Right lobe of liver (tissue), 6 donors: ENCODE results near the gene C3orf18. TPM values are rescaled to one million over a fixed set of nuclear protein-coding genes. Genes with fewer than 3 reads are reported as not detected.

ENCODE experiments used
- ATAC-seq, 4 donors: fragments of 200-7000 bp; cut with Tn5 transposase; one replicate each; pipeline ENCODE4 v1.9.1; 2020; ENCODE audit warnings: mild to moderate bottlenecking in 4 of 4, moderate library complexity in 4 of 4
- DNase-seq, 3 donors: peaks; one replicate each; pipeline ENCODE4 v3.0.0-alpha.2; 2020
- H3K27ac ChIP-seq, 3 donors: fragments of 200-600 bp; one replicate each; pipeline ENCODE4 v1.8.0; 2022
- H3K27me3 ChIP-seq, 2 donors: fragments of 200-600 bp; one replicate each; pipeline ENCODE4 v1.8.0; 2022
- H3K36me3 ChIP-seq, 4 donors: fragments of 200-600 bp; sonication (generic) in 1 of 4; one replicate each; pipeline versions ENCODE4 v1.5.1 to v1.8.0; 2017 to 2022; ENCODE audit warnings: control low read depth in 1 of 4
- H3K4me1 ChIP-seq, 4 donors: fragments of 200-600 bp; sonication (generic) in 1 of 4; one replicate each; pipeline versions ENCODE4 v1.5.1 to v1.8.0; 2017 to 2022; ENCODE audit warnings: control low read depth in 1 of 4
- H3K4me3 ChIP-seq, 3 donors: fragments of 200-600 bp; one replicate each; pipeline ENCODE4 v1.8.0; 2022
- H3K9me3 ChIP-seq, 4 donors: fragments of 200-600 bp; sonication (generic) in 1 of 4; one replicate each; pipeline versions ENCODE4 v1.5.1 to v1.8.0; 2017 to 2022; ENCODE audit warnings: control low read depth in 1 of 4
- CTCF ChIP-seq, 4 donors: fragments of 200-600 bp in 3 of 4; fragments of 450-650 bp in 1 of 4; IDR thresholded peaks; one replicate each; pipeline versions ENCODE4 v1.5.1 to v1.8.0; 2016 to 2022; ENCODE audit warnings: antibody characterized with exemption in 4 of 4, mild to moderate bottlenecking in 2 of 4
- POLR2A ChIP-seq: fragments of 450-650 bp; IDR thresholded peaks from one replicate; pipeline ENCODE4 v1.6.1; 2017; ENCODE audit warnings: antibody characterized with exemption, mild to moderate bottlenecking
- WGBS: methylation state at CpG from one replicate; pipeline ENCODE4 v1.1.6; 2018; ENCODE audit warnings: low coverage, low lambda C conversion rate; ENCODE audit not compliant: insufficient coverage; ENCODE audit errors: missing lambda C conversion rate; 5-methylcytosine and 5-hydroxymethylcytosine counted together
- intact Hi-C, 2 donors: fragments of 100-400 bp; cut with DNase I; formaldehyde crosslinking; loops; one replicate each; pipeline versions ENCODE4 v1.11.2 to v1.14.1; 2022
- total RNA-seq, 6 experiments: library from RNA; depleted of rRNA in 2 of 6; stranded (reverse); fragments of >200 nt in 2 of 6; fragmentation: NEBNext Ultra II Directional in 3 of 6; extraction: Animal tissue kit (Norgen Biotek cat#: 25700) in 3 of 6; gene quantifications; one replicate each; pipeline versions ENCODE4 v1.1.0 to v1.2.4, GENCODE V29; 2016 to 2023
- donor health status: DM: no; HTN: yes; CAD: no.
- donor health status: DM: no; HTN: no; CAD: no.
- donor health status: DM: no; HTN: no; CAD: no.
- donor health status: DM: no; HTN: yes; CAD: no.
- donor health status: DM: no; HTN: yes; CAD: no.

Gene C3orf18
- total RNA-seq, 6 experiments from 2014 or later, result 2.0 to 7.8 (median 2.8) TPM

GRCh38 chr3:50584391-50584790 is 16.8 kb upstream of the C3orf18 start:
- Histone ChIP-seq H3K27me3 (no peaks in the 10 kb centered on the region), H3K36me3 (no peaks in the 10 kb centered on the region), H3K4me3 (no peak overlapping the region), H3K9me3 (no peaks in the 10 kb centered on the region), H3K4me1 (peaks cover 0 to 95% (median 51%) of the 10 kb centered on the region in 4 donors), H3K27ac (peak overlapping the region; percentile 66 to 88 (median 73))
- 29% methylated on average over 2 of the region's 2 CpGs for WGBS
- ATAC-seq (no peak), DNase-seq (no peak)
- TF ChIP-seq CTCF (IDR thresholded peaks at IDR 0.05) (no peak), POLR2A (no peak)
- intact Hi-C loops, result no loop called here

- no peak overlapping the region for H3K4me3 ChIP-seq
- no peaks in the 10 kb centered on the region for H3K36me3 ChIP-seq
- no peaks in the 10 kb centered on the region for H3K9me3 ChIP-seq
- H3K27me3 ChIP-seq, result no peaks in the 10 kb centered on the region
- intact Hi-C loops, result no loop called here
- ATAC-seq, result peak; percentile 31 to 67 (median 48)
- peak overlapping the region; percentile 76 to 88 (median 88) for H3K27ac ChIP-seq
- H3K4me1 ChIP-seq, result peaks cover 0 to 92% (median 49%) of the 10 kb centered on the region in 4 donors
- peak; percentile 84 to 95 (median 89) for DNase-seq
- WGBS, result 27% methylated on average over 2 of the region's 6 CpGs
- TF ChIP-seq POLR2A, result no peak
- TF ChIP-seq CTCF (IDR thresholded peaks at IDR 0.05), result no peak
These were observed 16.4 kb upstream of the C3orf18 start for GRCh38 chr3:50583897-50584296.

- ATAC-seq, result peak; percentile 10 to 49 (median 30)
- 21% methylated on average over 5 of the region's 9 CpGs for WGBS
- peak in 2 of 3 donors; percentile 79 to 83 for DNase-seq
- TF ChIP-seq CTCF (IDR thresholded peaks at IDR 0.05) (no peak), POLR2A (no peak)
- Histone ChIP-seq H3K4me3 (no peak overlapping the region), H3K27me3 (no peaks in the 10 kb centered on the region), H3K27ac (peak overlapping the region; percentile 76 to 88 (median 88)), H3K9me3 (no peaks in the 10 kb centered on the region), H3K36me3 (peaks cover 0 to 3% (median 0%) of the 10 kb centered on the region in 4 donors), H3K4me1 (peaks cover 0 to 74% (median 40%) of the 10 kb centered on the region in 4 donors)
- intact Hi-C loops, result no loop called here
These were observed 14.5 kb upstream of the C3orf18 start for GRCh38 chr3:50582083-50582482.

GRCh38 chr3:50581459-50581842 is 13.9 kb upstream of the C3orf18 start:
- no peaks in the 10 kb centered on the region for H3K9me3 ChIP-seq
- DNase-seq (no peak), ATAC-seq (peak in 3 of 4 donors; percentile 2 to 17 (median 14))
- WGBS, result 95% methylated on average over 2 of the region's 2 CpGs
- peaks cover 0 to 68% (median 37%) of the 10 kb centered on the region in 4 donors for H3K4me1 ChIP-seq
- peak overlapping the region in 2 of 3 donors; percentile 60 to 88 for H3K27ac ChIP-seq
- intact Hi-C loops, result no loop called here
- no peaks in the 10 kb centered on the region for H3K27me3 ChIP-seq
- no peak for TF ChIP-seq POLR2A
- peaks cover 0 to 3% (median 0%) of the 10 kb centered on the region in 4 donors for H3K36me3 ChIP-seq
- no peak overlapping the region for H3K4me3 ChIP-seq

- peaks cover 0 to 3% (median 0%) of the 10 kb centered on the region in 4 donors for H3K36me3 ChIP-seq
- no peaks in the 10 kb centered on the region for H3K27me3 ChIP-seq
- H3K9me3 ChIP-seq, result no peaks in the 10 kb centered on the region
- DNase-seq (peak in 2 of 3 donors; percentile 88 to 91), ATAC-seq (peak; percentile 48 to 80 (median 70))
- peaks cover 0 to 62% (median 34%) of the 10 kb centered on the region in 4 donors for H3K4me1 ChIP-seq
- 34% methylated on average over 6 of the region's 9 CpGs for WGBS
- TF ChIP-seq POLR2A (no peak), CTCF (IDR thresholded peaks at IDR 0.05) (no peak)
- H3K4me3 ChIP-seq, result no peak overlapping the region
- intact Hi-C loops, result no loop called here
- peak overlapping the region in 2 of 3 donors; percentile 60 to 88 for H3K27ac ChIP-seq
These were observed 13.3 kb upstream of the C3orf18 start for GRCh38 chr3:50580683-50581458.
